ENCODE measurements around the gene LAMTOR5.

LAMTOR5 gene

GRCh38 chr1:110436635-110437034, 29.1 kb upstream of the LAMTOR5 start:
- TF ChIP-seq CTCF (conservative IDR thresholded peaks at IDR 0.05): no peak

GRCh38 chr1:110434946-110435345, 27.5 kb upstream of the LAMTOR5 start:
- no peak overlapping the region for H3K27ac ChIP-seq
- no peak for TF ChIP-seq CTCF (conservative IDR thresholded peaks at IDR 0.05)

More at GRCh38 chr1:110436635-110437034, 29.1 kb upstream of the LAMTOR5 start:
- H3K27ac ChIP-seq: no peak overlapping the region

- TF ChIP-seq CTCF (conservative IDR thresholded peaks at IDR 0.05): no peak
- H3K27ac ChIP-seq: no peak overlapping the region
These were observed 26.3 kb upstream of the LAMTOR5 start for GRCh38 chr1:110433803-110434202.

GRCh38 chr1:110433213-110433612, 25.7 kb upstream of the LAMTOR5 start:
- H3K27ac ChIP-seq: no peak overlapping the region
- TF ChIP-seq CTCF (conservative IDR thresholded peaks at IDR 0.05): no peak

- TF ChIP-seq CTCF (conservative IDR thresholded peaks at IDR 0.05): no peak
These were observed 23.4 kb upstream of the LAMTOR5 start for GRCh38 chr1:110430901-110431300.

GRCh38 chr1:110430366-110430765, 22.9 kb upstream of the LAMTOR5 start:
- H3K27ac ChIP-seq: no peak overlapping the region
- TF ChIP-seq CTCF (conservative IDR thresholded peaks at IDR 0.05): no peak

More at GRCh38 chr1:110430901-110431300, 23.4 kb upstream of the LAMTOR5 start:
- no peak overlapping the region for H3K27ac ChIP-seq

- no peak overlapping the region for H3K27ac ChIP-seq
- no peak for TF ChIP-seq CTCF (conservative IDR thresholded peaks at IDR 0.05)
These were observed 21.5 kb upstream of the LAMTOR5 start for GRCh38 chr1:110428946-110429345.

GRCh38 chr1:110426854-110427253, 19.4 kb upstream of the LAMTOR5 start:
- no peak overlapping the region for H3K27ac ChIP-seq

More at GRCh38 chr1:110426854-110427253, 19.4 kb upstream of the LAMTOR5 start:
- TF ChIP-seq CTCF (conservative IDR thresholded peaks at IDR 0.05): no peak

Measured in VCaP (cell line).